HepG2 (cell line): Measurements from ENCODE around the gene NIT2. TPM values are rescaled to one million over a fixed set of nuclear protein-coding genes. Genes with fewer than 3 reads are reported as not detected.

Experiments used
- ATAC-seq: fragments of 200-7000 bp; cut with Tn5 transposase; 3 replicates; pipeline ENCODE4 v1.9.1; 2020; ENCODE audit warnings: mild to moderate bottlenecking, moderate library complexity
- BruUV-seq: library from RNA; stranded (reverse); fragments of 400-500 nt; replicated peaks from 2 replicates; lab custom pipeline; 2021; lab: Mats Ljungman, UMichigan
- CTCF ChIA-PET: fragments of 300-600 bp; formaldehyde crosslinking; extraction: SDS; loops from one replicate; lab custom pipeline; 2021; ENCODE audit warnings: low total read pairs, inconsistent platforms, low intra/inter-chr PET ratio; lab: Yijun Ruan, JAX
- POLR2A ChIA-PET: fragments of 350-600 bp; sonication (Branson Sonifier 250); formaldehyde crosslinking; loops from one replicate; lab custom pipeline; 2020; ENCODE audit warnings: antibody characterized with exemption, inconsistent platforms; lab: Yijun Ruan, JAX
- DNase-seq: peaks from one replicate; pipeline ENCODE4 v3.0.0-alpha.2; 2015; ENCODE audit warnings: low spot score
- FAIRE-seq: peaks from 3 replicates; lab custom pipeline; 2011; peaks lifted over from hg19 to GRCh38; lab: Jason Lieb, UNC
- H2AFZ ChIP-seq: one replicate; pipeline ENCODE4 v1.6.1; 2011; ENCODE audit warnings: low read length, inconsistent platforms
- H3K27ac ChIP-seq: fragments of 300-600 bp; 3 replicates; pipeline ENCODE4 v1.8.0; 2011; ENCODE audit warnings: mixed run types, mild to moderate bottlenecking, mixed read lengths, low read length, inconsistent platforms; ENCODE audit not compliant: insufficient read depth; ENCODE audit errors: extremely low read length
- H3K27me3 ChIP-seq, 2 experiments: fragments of 200-600 bp in 1 of 2; 2 replicates in 1 of 2; 3 replicates in 1 of 2; pipeline versions ENCODE4 v1.6.0 to v1.8.0; 2011; ENCODE audit warnings: low read length in 2 of 2, mild to moderate bottlenecking in 2 of 2, moderate library complexity in 2 of 2, inconsistent platforms in 1 of 2; ENCODE audit not compliant: insufficient read depth in 2 of 2, control insufficient read depth in 1 of 2
- H3K36me3 ChIP-seq, 2 experiments: fragments of 200-600 bp in 1 of 2; replicated peaks in 1 of 2; 2 replicates in 1 of 2; 3 replicates in 1 of 2; pipeline versions ENCODE4 v1.5.1 to v1.8.0; 2011; ENCODE audit warnings: low read length in 2 of 2, inconsistent platforms in 1 of 2; ENCODE audit not compliant: insufficient read depth in 2 of 2, control insufficient read depth in 1 of 2
- H3K4me1 ChIP-seq: 2 replicates; pipeline ENCODE4 v1.5.1; 2012; ENCODE audit warnings: low read length, inconsistent platforms; ENCODE audit not compliant: insufficient read depth
- H3K4me2 ChIP-seq: 2 replicates; pipeline ENCODE4 v1.6.0; 2011; ENCODE audit warnings: low read depth, low read length, inconsistent platforms
- H3K4me3 ChIP-seq, 3 experiments: fragments of 200-600 bp in 1 of 3; sonication (generic), shearing (Covaris generic) in 1 of 3; replicated peaks in 1 of 3; 2 replicates each; pipeline ENCODE4 v1.5.1; 2011 to 2016; ENCODE audit warnings: low read length in 3 of 3, inconsistent platforms in 2 of 3, low read depth in 2 of 3, mild to moderate bottlenecking in 2 of 3, control low read depth in 1 of 3, mixed read lengths in 1 of 3; ENCODE audit not compliant: insufficient read depth in 1 of 3
- H3K79me2 ChIP-seq: one replicate; pipeline ENCODE4 v1.6.1; 2011; ENCODE audit warnings: low read length, inconsistent platforms; ENCODE audit not compliant: insufficient read depth
- H3K9ac ChIP-seq: 2 replicates; pipeline ENCODE4 v1.6.0; 2011; ENCODE audit warnings: mild to moderate bottlenecking, low read depth, low read length, inconsistent platforms; ENCODE audit not compliant: insufficient read depth
- H3K9me3 ChIP-seq: 2 replicates; pipeline ENCODE4 v1.5.1; 2012; ENCODE audit warnings: mild to moderate bottlenecking, low read length
- H4K20me1 ChIP-seq: 2 replicates; pipeline ENCODE4 v1.6.0; 2011; ENCODE audit warnings: inconsistent platforms, mild to moderate bottlenecking, low read length, moderate library complexity; ENCODE audit not compliant: insufficient read depth
- IKZF4 ChIP-seq: sonication (generic); formaldehyde crosslinking; IDR thresholded peaks from 2 replicates; pipeline ENCODE4 v1.5.1; 2020; ENCODE audit warnings: borderline replicate concordance, mild to moderate bottlenecking, low read depth, missing genetic modification reagents; ENCODE audit errors: not compliant biosample characterization
- NKX3-1 ChIP-seq: sonication (generic); formaldehyde crosslinking; IDR thresholded peaks from 2 replicates; pipeline ENCODE4 v1.5.0; 2020; ENCODE audit warnings: missing genetic modification reagents
- ZIK1 ChIP-seq: sonication (generic); formaldehyde crosslinking; IDR thresholded peaks from 2 replicates; pipeline ENCODE4 v1.5.0; 2020; ENCODE audit warnings: mild to moderate bottlenecking, low read depth, missing genetic modification reagents, borderline replicate concordance
- ZNF263 ChIP-seq: sonication (generic); formaldehyde crosslinking; IDR thresholded peaks from 2 replicates; pipeline ENCODE4 v1.4.0; 2020; ENCODE audit warnings: missing genetic modification reagents
- ZNF343 ChIP-seq: sonication (generic); formaldehyde crosslinking; IDR thresholded peaks from 2 replicates; pipeline ENCODE4 v1.4.0; 2020; ENCODE audit warnings: mild to moderate bottlenecking, missing genetic modification reagents
- ZNF629 ChIP-seq: sonication (generic); formaldehyde crosslinking; conservative IDR thresholded peaks from 2 replicates; pipeline ENCODE4 v1.5.0; 2020; ENCODE audit warnings: missing genetic modification reagents
- ZNF768 ChIP-seq: sonication (generic); formaldehyde crosslinking; IDR thresholded peaks from 2 replicates; pipeline ENCODE4 v1.4.0; 2020; ENCODE audit warnings: missing genetic modification reagents
- WGBS: methylation state at CpG from one replicate; pipeline ENCODE4 v1.1.6; 2017; ENCODE audit warnings: low lambda C conversion rate; 5-methylcytosine and 5-hydroxymethylcytosine counted together
- in situ Hi-C: cut with HindIII; loops from 2 replicates; pipeline ENCODE4 v1.10.0; 2017; ENCODE audit warnings: low pct_unique_long_range_greater_than_20kb; ENCODE audit not compliant: extremely low pct_ligation_motif_present
- intact Hi-C: fragments of 100-400 bp; cut with micrococcal nuclease; formaldehyde crosslinking; loops from one replicate; pipeline ENCODE4 v1.10.0; 2022; ENCODE audit not compliant: unreplicated experiment
- polyA plus RNA-seq, 8 experiments: library from polyadenylated mRNA; depleted of rRNA in 3 of 8; stranded (reverse) in 7 of 8; unstranded in 1 of 8; fragments of >200 nt; fragmentation: Illumina TruSeq in 4 of 8; extraction: Trizol in 4 of 8; gene quantifications; 2 replicates each; pipeline versions ENCODE4 v1.2.1 to v1.2.3, GENCODE V29; 2011 to 2016; ENCODE audit warnings: low read depth in 4 of 8, missing spikeins in 1 of 8, mixed read lengths in 1 of 8; ENCODE audit not compliant: insufficient read depth in 1 of 8
- total RNA-seq, 5 experiments: library from RNA; depleted of rRNA; stranded (reverse); fragments of >200 nt; fragmentation: Illumina TruSeq; extraction: Trizol; gene quantifications; 2 replicates each; pipeline ENCODE4 v1.2.3, GENCODE V29; 2016; ENCODE audit warnings: low read depth in 1 of 5
- TF ChIP-seq, protein P1 (sequence below): IDR thresholded peaks from 2 replicates; pipeline ENCODE4 v1.6.1; 2016; ENCODE audit warnings: low read depth
- TF ChIP-seq, protein P2 (sequence below): sonication (generic); formaldehyde crosslinking; IDR thresholded peaks from 2 replicates; pipeline ENCODE4 v1.8.1; 2022; ENCODE audit warnings: low read depth, mild to moderate bottlenecking, missing genetic modification reagents
- TF ChIP-seq, protein P3 (sequence below): sonication (generic); formaldehyde crosslinking; IDR thresholded peaks from 2 replicates; pipeline ENCODE4 v1.8.1; 2023; ENCODE audit warnings: mild to moderate bottlenecking, missing genetic modification reagents, borderline replicate concordance
- TF ChIP-seq, protein P4 (sequence below): sonication (generic); formaldehyde crosslinking; IDR thresholded peaks from 2 replicates; pipeline ENCODE4 v1.5.0; 2020; ENCODE audit warnings: mild to moderate bottlenecking, missing genetic modification reagents

The NIT2 gene
- total and polyA plus RNA-seq, 2 of the 13 experiments (the other 11 are each of a cell fraction or from before 2014, with no cell fraction given): 43.4 to 49.1 TPM

DNA sequence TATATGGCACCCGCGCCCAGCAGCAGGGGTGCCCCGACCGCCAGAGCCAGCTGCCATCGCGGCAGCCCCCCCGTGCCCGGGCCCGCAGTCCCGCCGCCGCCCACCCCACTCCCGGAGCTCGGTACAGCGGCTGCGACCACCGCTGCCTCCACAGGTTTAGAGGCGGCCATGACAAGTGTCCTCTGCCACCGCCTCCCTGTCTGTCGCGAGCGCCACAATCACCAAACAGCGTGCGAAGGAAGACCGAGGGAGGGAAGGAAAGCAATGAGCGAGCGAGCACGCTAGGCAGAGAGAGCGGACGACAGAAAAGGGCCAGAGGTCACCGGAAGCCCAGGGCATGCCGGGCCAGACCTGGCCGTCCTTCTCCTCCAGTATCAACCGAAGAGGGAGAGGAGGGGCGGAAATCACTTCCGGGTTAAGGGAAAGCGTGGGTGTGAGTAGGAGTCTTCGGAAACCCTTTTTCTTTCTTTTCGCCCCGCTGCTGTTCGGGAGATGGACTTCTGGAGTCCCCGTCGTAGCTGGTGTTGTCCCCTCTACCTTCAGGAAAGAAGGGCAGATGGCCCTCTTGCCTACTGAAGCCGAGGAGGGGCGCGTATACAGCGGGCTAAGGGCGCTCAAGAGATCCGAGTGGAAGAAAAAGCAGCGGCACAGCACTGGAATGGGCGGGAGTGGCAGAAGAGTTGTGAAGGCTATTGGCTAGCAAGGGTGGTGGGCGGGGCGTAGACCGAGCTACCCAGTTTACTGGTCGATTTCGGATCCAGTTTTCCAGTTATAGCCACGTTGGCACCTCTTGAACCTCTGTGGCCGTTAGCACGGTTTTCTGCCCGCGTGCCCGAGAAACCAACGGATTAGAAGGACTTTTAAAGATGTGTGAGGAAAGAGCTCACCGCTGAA is 66.5 kb downstream of the NIT2 start, which contains the start of the genes LNP1 and TOMM70:
Gene LNP1, plus strand, starts transcription at position 760 of the 894 bp plus-strand sequence. CDS start 28,191 bp downstream, outside the sequence.
Gene TOMM70, minus strand, starts transcription at position 310 of the 894 bp plus-strand sequence. Its CDS starts 140 bp downstream, at position 170.
- Histone ChIP-seq H3K4me2 (peak within 1 kb of the TSS; percentile 87), H3K9me3 (no peaks in the 10 kb centered on the region), H3K27me3 (no peaks in the 10 kb centered on the region; a peak in 1 of 5 replicates), H3K4me1 (peaks cover 57% of the 10 kb centered on the region), H2AFZ (peak within 1 kb of the TSS; percentile 46), H3K27ac (peak within 1 kb of the TSS; percentile 93), H3K79me2 (peaks cover 88% of the 10 kb centered on the region), H3K36me3 (no peaks in the 10 kb centered on the region; a peak in 1 of 5 replicates), H4K20me1 (peaks cover 28% of the 10 kb centered on the region), H3K4me3 (peak within 1 kb of the TSS; percentile 92 to 99 (median 96)), H3K9ac (peak within 1 kb of the TSS; percentile 91)
- no TSS peak for BruUV-seq
- WGBS: 1% methylated on average over 34 of the region's 64 CpGs
- ATAC-seq: peak; percentile 96
- FAIRE-seq: peak; percentile 85
- peak; percentile 96 for DNase-seq
- CTCF ChIA-PET: no interaction called here
- in situ Hi-C loops (no loop called here), intact Hi-C loops (loop anchor here (2.0 to 10.0 kb wide), 2 partner anchors 66 to 326 kb away; partner anchors contain the start of gene NIT2)
- POLR2A ChIA-PET: interaction anchor here (0.6 to 3.7 kb wide), 26 partner anchors 9 to 583 kb away, joined by 3 to 44 read pairs (median 4); partner anchors contain the start of genes CMSS1, NIT2, TBC1D23 and TFG
- TF ChIP-seq ZIK1 (no peak; the same call in 1 of the 2 replicates), IKZF4 (CRISPR knock-in tag) (no peak), ZNF768 (CRISPR knock-in tag) (no peak), ZNF629 (0 out of 2 replicates have a peak, but pooled peaks have one; percentile 37), ZNF343 (CRISPR knock-in tag) (0 out of 2 replicates have a peak, but pooled peaks have one; percentile 55), NKX3-1 (CRISPR knock-in tag) (peak; percentile 48; the same call in 1 of the 2 replicates), ZNF263 (CRISPR knock-in tag) (no peak)
- TF ChIP-seq, protein P1, sequence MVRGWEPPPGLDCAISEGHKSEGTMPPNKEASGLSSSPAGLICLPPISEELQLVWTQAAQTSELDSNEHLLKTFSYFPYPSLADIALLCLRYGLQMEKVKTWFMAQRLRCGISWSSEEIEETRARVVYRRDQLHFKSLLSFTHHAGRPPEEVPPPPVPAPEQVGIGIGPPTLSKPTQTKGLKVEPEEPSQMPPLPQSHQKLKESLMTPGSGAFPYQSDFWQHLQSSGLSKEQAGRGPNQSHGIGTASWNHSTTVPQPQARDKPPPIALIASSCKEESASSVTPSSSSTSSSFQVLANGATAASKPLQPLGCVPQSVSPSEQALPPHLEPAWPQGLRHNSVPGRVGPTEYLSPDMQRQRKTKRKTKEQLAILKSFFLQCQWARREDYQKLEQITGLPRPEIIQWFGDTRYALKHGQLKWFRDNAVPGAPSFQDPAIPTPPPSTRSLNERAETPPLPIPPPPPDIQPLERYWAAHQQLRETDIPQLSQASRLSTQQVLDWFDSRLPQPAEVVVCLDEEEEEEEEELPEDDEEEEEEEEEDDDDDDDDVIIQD (CRISPR knock-in tag): peak; percentile 16; the same call in 1 of the 2 replicates
- TF ChIP-seq, protein P2, sequence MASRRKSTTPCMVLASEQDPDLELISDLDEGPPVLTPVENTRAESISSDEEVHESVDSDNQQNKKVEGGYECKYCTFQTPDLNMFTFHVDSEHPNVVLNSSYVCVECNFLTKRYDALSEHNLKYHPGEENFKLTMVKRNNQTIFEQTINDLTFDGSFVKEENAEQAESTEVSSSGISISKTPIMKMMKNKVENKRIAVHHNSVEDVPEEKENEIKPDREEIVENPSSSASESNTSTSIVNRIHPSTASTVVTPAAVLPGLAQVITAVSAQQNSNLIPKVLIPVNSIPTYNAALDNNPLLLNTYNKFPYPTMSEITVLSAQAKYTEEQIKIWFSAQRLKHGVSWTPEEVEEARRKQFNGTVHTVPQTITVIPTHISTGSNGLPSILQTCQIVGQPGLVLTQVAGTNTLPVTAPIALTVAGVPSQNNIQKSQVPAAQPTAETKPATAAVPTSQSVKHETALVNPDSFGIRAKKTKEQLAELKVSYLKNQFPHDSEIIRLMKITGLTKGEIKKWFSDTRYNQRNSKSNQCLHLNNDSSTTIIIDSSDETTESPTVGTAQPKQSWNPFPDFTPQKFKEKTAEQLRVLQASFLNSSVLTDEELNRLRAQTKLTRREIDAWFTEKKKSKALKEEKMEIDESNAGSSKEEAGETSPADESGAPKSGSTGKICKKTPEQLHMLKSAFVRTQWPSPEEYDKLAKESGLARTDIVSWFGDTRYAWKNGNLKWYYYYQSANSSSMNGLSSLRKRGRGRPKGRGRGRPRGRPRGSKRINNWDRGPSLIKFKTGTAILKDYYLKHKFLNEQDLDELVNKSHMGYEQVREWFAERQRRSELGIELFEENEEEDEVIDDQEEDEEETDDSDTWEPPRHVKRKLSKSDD (CRISPR knock-in tag): no peak; the same call in 1 of the 2 replicates
- TF ChIP-seq, protein P3, sequence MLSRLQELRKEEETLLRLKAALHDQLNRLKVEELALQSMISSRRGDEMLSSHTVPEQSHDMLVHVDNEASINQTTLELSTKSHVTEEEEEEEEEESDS: peak; percentile 76; the same call in 1 of the 2 replicates
- TF ChIP-seq, protein P4, sequence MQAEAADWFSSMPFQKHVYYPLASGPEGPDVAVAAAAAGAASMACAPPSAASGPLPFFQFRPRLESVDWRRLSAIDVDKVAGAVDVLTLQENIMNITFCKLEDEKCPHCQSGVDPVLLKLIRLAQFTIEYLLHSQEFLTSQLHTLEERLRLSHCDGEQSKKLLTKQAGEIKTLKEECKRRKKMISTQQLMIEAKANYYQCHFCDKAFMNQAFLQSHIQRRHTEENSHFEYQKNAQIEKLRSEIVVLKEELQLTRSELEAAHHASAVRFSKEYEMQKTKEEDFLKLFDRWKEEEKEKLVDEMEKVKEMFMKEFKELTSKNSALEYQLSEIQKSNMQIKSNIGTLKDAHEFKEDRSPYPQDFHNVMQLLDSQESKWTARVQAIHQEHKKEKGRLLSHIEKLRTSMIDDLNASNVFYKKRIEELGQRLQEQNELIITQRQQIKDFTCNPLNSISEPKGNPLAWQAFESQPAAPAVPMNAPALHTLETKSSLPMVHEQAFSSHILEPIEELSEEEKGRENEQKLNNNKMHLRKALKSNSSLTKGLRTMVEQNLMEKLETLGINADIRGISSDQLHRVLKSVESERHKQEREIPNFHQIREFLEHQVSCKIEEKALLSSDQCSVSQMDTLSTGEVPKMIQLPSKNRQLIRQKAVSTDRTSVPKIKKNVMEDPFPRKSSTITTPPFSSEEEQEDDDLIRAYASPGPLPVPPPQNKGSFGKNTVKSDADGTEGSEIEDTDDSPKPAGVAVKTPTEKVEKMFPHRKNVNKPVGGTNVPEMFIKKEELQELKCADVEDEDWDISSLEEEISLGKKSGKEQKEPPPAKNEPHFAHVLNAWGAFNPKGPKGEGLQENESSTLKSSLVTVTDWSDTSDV (CRISPR knock-in tag): no peak
